Adrenal gland (tissue), 12 donors: ENCODE data around the gene TMEM109. TPM values are rescaled to one million over a fixed set of nuclear protein-coding genes. Genes with fewer than 3 reads are reported as not detected.

Source experiments
- DNase-seq, 7 donors: peaks; one replicate each; pipeline ENCODE4 v3.0.0-alpha.2; 2019 to 2020
- H3K27ac ChIP-seq, 5 donors: fragments of 200-600 bp; sonication (generic) in 4 of 5; 1 replicate in 3 of 5; 2 replicates in 2 of 5; pipeline versions ENCODE4 v1.5.1 to v1.8.0; 2016 to 2020; ENCODE audit warnings: mild to moderate bottlenecking in 1 of 5
- H3K27me3 ChIP-seq: fragments of 200-600 bp; 2 replicates; pipeline ENCODE4 v1.8.0; 2021
- H3K36me3 ChIP-seq, 2 donors: fragments of 200-600 bp; replicated peaks in 1 of 2; 1 replicate in 1 of 2; 2 replicates in 1 of 2; pipeline versions ENCODE4 v1.5.1 to v1.8.0; 2018 to 2022
- H3K4me1 ChIP-seq, 2 donors: fragments of 200-600 bp; replicated peaks in 1 of 2; 1 replicate in 1 of 2; 2 replicates in 1 of 2; pipeline versions ENCODE4 v1.5.1 to v1.8.0; 2018 to 2021
- H3K4me3 ChIP-seq, 4 donors: fragments of 200-600 bp; sonication (generic) in 3 of 4; one replicate each; pipeline ENCODE4 v1.5.1; 2016 to 2018
- H3K9me3 ChIP-seq, 3 donors: fragments of 200-600 bp; sonication (generic) in 1 of 3; replicated peaks in 1 of 3; 1 replicate in 2 of 3; 2 replicates in 1 of 3; pipeline versions ENCODE4 v1.5.1 to v1.8.0; 2016 to 2021
- CTCF ChIP-seq, 6 experiments: fragments of 450-650 bp in 4 of 6; fragments of 200-600 bp in 2 of 6; sonication (generic) in 1 of 6; IDR thresholded peaks; 1 replicate in 5 of 6; 2 replicates in 1 of 6; pipeline versions ENCODE4 v1.5.1 to v1.8.0; 2016 to 2021; ENCODE audit warnings: antibody characterized with exemption in 6 of 6, mild to moderate bottlenecking in 2 of 6, moderate library complexity in 1 of 6
- POLR2A ChIP-seq, 2 donors: fragments of 450-650 bp; IDR thresholded peaks; one replicate each; pipeline ENCODE4 v1.6.1; 2017; ENCODE audit warnings: antibody characterized with exemption in 2 of 2, mild to moderate bottlenecking in 2 of 2, moderate library complexity in 1 of 2
- WGBS, 4 donors: extraction: QIAGEN DNeasy Blood & Tissue Kit in 2 of 4; methylation state at CpG; one replicate each; pipeline versions ENCODE4 v1.1.5 to v1.1.7; 2013 to 2017; 5-methylcytosine and 5-hydroxymethylcytosine counted together
- intact Hi-C, 2 donors: fragments of 100-400 bp; cut with DNase I; formaldehyde crosslinking; loops; one replicate each; pipeline versions ENCODE4 v1.14.1 to v1.15.0; 2022 to 2023
- polyA plus RNA-seq, 3 donors: library from polyadenylated mRNA; stranded (reverse); fragments of 200-250 nt in 2 of 3; fragments of 350-450 nt in 1 of 3; fragmentation: Illumina TruSeq in 1 of 3; extraction: RNeasy Lipid Tissue Mini Kit (QIAGEN cat#74804) in 1 of 3; gene quantifications; one replicate each; pipeline ENCODE4 v1.2.3, GENCODE V29; 2013 to 2014
- total RNA-seq, 9 donors: library from RNA; depleted of rRNA in 4 of 9; stranded (reverse); fragments of >200 nt in 4 of 9; fragments of 120-200 nt in 1 of 9; fragmentation: NEBNext Ultra II Directional in 1 of 9; extraction: Animal tissue kit (Norgen Biotek cat#: 25700) in 1 of 9; gene quantifications; one replicate each; pipeline versions ENCODE4 v1.1.0 to v1.2.4, GENCODE V29; 2013 to 2023
- donor health status: healthy with polysubstance abuse.
- donor health status: Bipolar disorder and iron deficiency.
- donor health status: DM: yes; HTN: yes; CAD: no.
- donor health status: DM: no; HTN: no; CAD: no.
- donor health status: DM: no; HTN: no; CAD: no.
- donor health status: DM: yes; HTN: yes; CAD: no.

Gene TMEM109
- total and polyA plus RNA-seq, 12 donors: 29.3 to 115 (median 84.8) TPM

- H3K36me3 ChIP-seq: peaks cover 0 to 3% of the 10 kb centered on the region in 2 donors
These were observed 21.0 kb downstream of the TMEM109 start for GRCh38 chr11:60934790-60935605.

GRCh38 chr11:60935676-60936442 is 21.9 kb downstream of the TMEM109 start:
- no peak overlapping the region for H3K27ac ChIP-seq
- H3K27me3 ChIP-seq: no peaks in the 10 kb centered on the region
- intact Hi-C loops: no loop called here
- no peak for TF ChIP-seq CTCF (IDR thresholded peaks at IDR 0.05)
- no peak for TF ChIP-seq POLR2A (IDR thresholded peaks at IDR 0.05)
- peaks cover 0 to 7% of the 10 kb centered on the region in 2 donors for H3K36me3 ChIP-seq
- H3K9me3 ChIP-seq: no peaks in the 10 kb centered on the region
- 90 to 96% (median 92%) methylated on average over 13 to 27 of the region's 27 CpGs for WGBS, 4 donors
- no peak overlapping the region for H3K4me3 ChIP-seq
- no peaks in the 10 kb centered on the region for H3K4me1 ChIP-seq
- DNase-seq: no peak

More at GRCh38 chr11:60934790-60935605, 21.0 kb downstream of the TMEM109 start:
- no peaks in the 10 kb centered on the region for H3K27me3 ChIP-seq
- intact Hi-C loops: no loop called here
- TF ChIP-seq CTCF (IDR thresholded peaks at IDR 0.05) (no peak), POLR2A (IDR thresholded peaks at IDR 0.05) (no peak)
- H3K4me1 ChIP-seq: no peaks in the 10 kb centered on the region
- 78 to 86% (median 83%) methylated on average over 12 to 21 of the region's 21 CpGs for WGBS, 4 donors
- no peak overlapping the region for H3K27ac ChIP-seq
- no peak for DNase-seq
- no peak overlapping the region for H3K4me3 ChIP-seq
- no peaks in the 10 kb centered on the region for H3K9me3 ChIP-seq

- H3K4me1 ChIP-seq: no peaks in the 10 kb centered on the region
- peak overlapping the region in 2 of 5 donors; percentile 11 to 76 for H3K27ac ChIP-seq
- H3K4me3 ChIP-seq: no peak overlapping the region
- no peaks in the 10 kb centered on the region for H3K9me3 ChIP-seq
- peaks cover 0 to 7% of the 10 kb centered on the region in 2 donors for H3K36me3 ChIP-seq
- H3K27me3 ChIP-seq: no peaks in the 10 kb centered on the region
- intact Hi-C loops: no loop called here
- TF ChIP-seq CTCF (IDR thresholded peaks at IDR 0.05) (no peak), POLR2A (IDR thresholded peaks at IDR 0.05) (no peak)
- WGBS, 4 donors: 89 to 94% (median 93%) methylated on average over 6 to 18 of the region's 18 CpGs
- no peak for DNase-seq
These were observed 22.6 kb downstream of the TMEM109 start for GRCh38 chr11:60936467-60937143.

GRCh38 chr11:60937144-60937527 is 23.2 kb downstream of the TMEM109 start:
- 75 to 84% (median 77%) methylated on average over 11 to 12 of the region's 12 CpGs for whole genome bisulfite sequencing, 4 donors
- Histone ChIP-seq H3K9me3 (no peaks in the 10 kb centered on the region), H3K36me3 (peaks cover 0 to 7% of the 10 kb centered on the region in 2 donors), H3K4me3 (no peak overlapping the region), H3K4me1 (no peaks in the 10 kb centered on the region), H3K27ac (peak overlapping the region in 2 of 5 donors; percentile 11 to 76), H3K27me3 (no peaks in the 10 kb centered on the region)
- intact Hi-C loops: no loop called here
- TF ChIP-seq POLR2A (IDR thresholded peaks at IDR 0.05) (no peak), CTCF (IDR thresholded peaks at IDR 0.05) (no peak)
- DNase-seq: peak in 3 of 7 donors; percentile 55 to 76 (median 59)
